Esophagus squamous epithelium (tissue), 4 donors: Measurements from ENCODE around the gene DEUP1.

Experiments
- CTCF ChIP-seq, 6 experiments: fragments of 450-650 bp in 4 of 6; fragments of 200-600 bp in 2 of 6; sonication (generic) in 2 of 6; IDR thresholded peaks; one replicate each; pipeline ENCODE4 v1.5.1; 2016 to 2019; ENCODE audit warnings: antibody characterized with exemption in 6 of 6, mild to moderate bottlenecking in 4 of 6, moderate library complexity in 4 of 6
- POLR2A ChIP-seq, 4 donors: fragments of 450-650 bp; IDR thresholded peaks; one replicate each; pipeline ENCODE4 v1.6.1; 2017; ENCODE audit warnings: antibody characterized with exemption in 4 of 4, mild to moderate bottlenecking in 4 of 4, moderate library complexity in 3 of 4

- no peak for TF ChIP-seq CTCF (IDR thresholded peaks at IDR 0.05)
- TF ChIP-seq POLR2A (IDR thresholded peaks at IDR 0.05), result no peak
Measured at GRCh38 chr11:93411705-93412104, 81.2 kb downstream of the DEUP1 start.
